Body of pancreas (tissue), 4 donors: ENCODE data around the gene HIP1R. TPM values are rescaled to one million over a fixed set of nuclear protein-coding genes. Genes with fewer than 3 reads are reported as not detected.
A peak's percentile ranks its signal among the peaks of the same experiment; 100 is the strongest.

Experiments used
- ATAC-seq: fragments of 150-250 bp; one replicate; pipeline ENCODE4 v1.9.1; 2016
- DNase-seq, 4 donors: peaks; one replicate each; pipeline ENCODE4 v3.0.0-alpha.2; 2019
- H3K27ac ChIP-seq, 4 donors: fragments of 200-600 bp; sonication (generic); 1 replicate in 3 of 4; 2 replicates in 1 of 4; pipeline versions ENCODE4 v1.5.1 to v1.6.1; 2016 to 2019; ENCODE audit warnings: mild to moderate bottlenecking in 1 of 4, mixed read lengths in 1 of 4, moderate library complexity in 1 of 4
- H3K27me3 ChIP-seq, 2 donors: fragments of 200-600 bp; sonication (generic); one replicate each; pipeline ENCODE4 v1.6.0; 2016; ENCODE audit warnings: mild to moderate bottlenecking in 1 of 2
- H3K36me3 ChIP-seq, 2 donors: fragments of 200-600 bp; sonication (generic); replicated peaks in 1 of 2; 2 replicates each; pipeline ENCODE4 v1.5.1; 2016; ENCODE audit warnings: low read depth in 2 of 2; ENCODE audit not compliant: insufficient read depth in 1 of 2
- H3K4me1 ChIP-seq: fragments of 200-600 bp; sonication (generic); one replicate; pipeline ENCODE4 v1.6.0; 2016
- H3K4me3 ChIP-seq, 2 donors: fragments of 200-600 bp; sonication (generic); 1 replicate in 1 of 2; 2 replicates in 1 of 2; pipeline ENCODE4 v1.5.1; 2016 to 2019
- H3K9me3 ChIP-seq, 3 donors: fragments of 200-600 bp; sonication (generic); 1 replicate in 2 of 3; 2 replicates in 1 of 3; pipeline ENCODE4 v1.5.1; 2016
- CTCF ChIP-seq, 7 experiments: fragments of 450-650 bp in 4 of 7; fragments of 200-600 bp in 3 of 7; sonication (generic) in 3 of 7; IDR thresholded peaks; one replicate each; pipeline ENCODE4 v1.5.1; 2016 to 2019; ENCODE audit warnings: antibody characterized with exemption in 7 of 7
- POLR2A ChIP-seq, 3 donors: fragments of 450-650 bp; IDR thresholded peaks; one replicate each; pipeline ENCODE4 v1.6.1; 2016; ENCODE audit warnings: antibody characterized with exemption in 3 of 3, mild to moderate bottlenecking in 2 of 3
- WGBS, 2 donors: methylation state at CpG; one replicate each; pipeline ENCODE4 v1.1.5; 2017; 5-methylcytosine and 5-hydroxymethylcytosine counted together
- intact Hi-C: fragments of 100-400 bp; cut with DNase I; formaldehyde crosslinking; loops from one replicate; pipeline ENCODE4 v1.15.1; 2023
- total RNA-seq, 2 donors: library from RNA; depleted of rRNA; stranded (reverse); fragments of >200 nt; gene quantifications; one replicate each; pipeline ENCODE4 v1.1.0, GENCODE V29; 2016

Gene HIP1R
- total RNA-seq, 2 donors from 2014 or later, result 111 to 183 TPM

- H3K4me3 ChIP-seq, result no peak overlapping the region
- peak overlapping the region in 2 of 4 donors; percentile 17 to 22 for H3K27ac ChIP-seq
- ATAC-seq, result no peak
- no peaks in the 10 kb centered on the region for H3K27me3 ChIP-seq
- no peaks in the 10 kb centered on the region for H3K9me3 ChIP-seq
- peak in 2 of 4 donors; percentile 30 to 38 for DNase-seq
- TF ChIP-seq CTCF (IDR thresholded peaks at IDR 0.05), result no peak
- no peak for TF ChIP-seq POLR2A (IDR thresholded peaks at IDR 0.05)
- WGBS, 2 donors, result 67 to 72% methylated on average over 12 to 16 of the region's 18 CpGs
- H3K36me3 ChIP-seq, result peaks cover 14 to 35% of the 10 kb centered on the region in 2 donors
- intact Hi-C loops, result no loop called here
- H3K4me1 ChIP-seq, result no peaks in the 10 kb centered on the region
Observed at GRCh38 chr12:122852336-122853275, 17.3 kb downstream of the HIP1R start.

GRCh38 chr12:122853582-122854245, 18.5 kb downstream of the HIP1R start:
- intact Hi-C loops, result no loop called here
- H3K9me3 ChIP-seq, result no peaks in the 10 kb centered on the region
- TF ChIP-seq CTCF (IDR thresholded peaks at IDR 0.05) (no peak), POLR2A (IDR thresholded peaks at IDR 0.05) (no peak)
- no peak for DNase-seq
- peak overlapping the region in 1 of 4 donors; percentile 25 for H3K27ac ChIP-seq
- H3K4me3 ChIP-seq, result no peak overlapping the region
- no peak for ATAC-seq
- H3K36me3 ChIP-seq, result peaks cover 7 to 32% of the 10 kb centered on the region in 2 donors
- 88 to 93% methylated on average over 15 to 17 of the region's 17 CpGs for WGBS, 2 donors
- no peaks in the 10 kb centered on the region for H3K27me3 ChIP-seq
- H3K4me1 ChIP-seq, result no peaks in the 10 kb centered on the region

- intact Hi-C loops, result no loop called here
- TF ChIP-seq POLR2A (IDR thresholded peaks at IDR 0.05) (no peak), CTCF (IDR thresholded peaks at IDR 0.05) (no peak)
- Histone ChIP-seq H3K36me3 (peaks cover 7 to 28% of the 10 kb centered on the region in 2 donors), H3K27ac (no peak overlapping the region), H3K9me3 (no peaks in the 10 kb centered on the region), H3K4me3 (no peak overlapping the region), H3K27me3 (no peaks in the 10 kb centered on the region), H3K4me1 (peaks cover under 1% of the 10 kb centered on the region)
- no peak for ATAC-seq
- no peak for DNase-seq
- WGBS, 2 donors, result 89 to 99% methylated on average over 10 to 17 of the region's 17 CpGs
Observed at GRCh38 chr12:122854554-122854953, 19.3 kb downstream of the HIP1R start.

GRCh38 chr12:122855071-122855829, 20.0 kb downstream of the HIP1R start:
- H3K27ac ChIP-seq, result no peak overlapping the region
- no peaks in the 10 kb centered on the region for H3K27me3 ChIP-seq
- intact Hi-C loops, result loop anchor here (5.0 kb wide), 1 partner anchor 92 kb away; no protein-coding TSS in a partner anchor
- H3K4me3 ChIP-seq, result no peak overlapping the region
- no peaks in the 10 kb centered on the region for H3K9me3 ChIP-seq
- no peak for ATAC-seq
- TF ChIP-seq POLR2A (IDR thresholded peaks at IDR 0.05) (no peak), CTCF (IDR thresholded peaks at IDR 0.05) (no peak)
- H3K4me1 ChIP-seq, result peaks cover 8% of the 10 kb centered on the region
- no peak for DNase-seq
- peaks cover 7 to 28% of the 10 kb centered on the region in 2 donors for H3K36me3 ChIP-seq
- WGBS, 2 donors, result 91 to 96% methylated on average over 5 to 22 of the region's 24 CpGs
